Fibroblast of mammary gland (primary cell): ENCODE data around the gene STK38L.

ENCODE experiments used
- DNase-seq: peaks from one replicate; pipeline ENCODE4 v3.0.0-alpha.2; 2010; ENCODE audit warnings: low read depth
- H3K4me3 ChIP-seq: 2 replicates; pipeline ENCODE4 v1.5.1; 2011; ENCODE audit warnings: low read depth, mild to moderate bottlenecking, low read length, moderate library complexity; ENCODE audit not compliant: control insufficient read depth
- CTCF ChIP-seq: conservative IDR thresholded peaks from 2 replicates; pipeline ENCODE4 v1.5.1; 2011; ENCODE audit warnings: low read depth, low read length, inconsistent platforms; ENCODE audit not compliant: control insufficient read depth, insufficient read depth

STK38L gene

GRCh38 chr12:27243804-27244688 lies at the start of gene STK38L:
Gene STK38L, plus strand, starts transcription at chr12:27244286. Its CDS starts 53,435 bp downstream, at chr12:27297721.
- H3K4me3 ChIP-seq: peak within 1 kb of the TSS; percentile 86
- DNase-seq: peak; percentile 95
- TF ChIP-seq CTCF: peak; percentile 6

- no peak for DNase-seq
- TF ChIP-seq CTCF: no peak
- H3K4me3 ChIP-seq: no peak overlapping the region
These were observed 49.4 kb upstream of the STK38L start for GRCh38 chr12:27194644-27195043.

GRCh38 chr12:27198036-27198435 lies 46.0 kb upstream of the STK38L start:
- TF ChIP-seq CTCF: no peak
- peak; percentile 90 for DNase-seq
- H3K4me3 ChIP-seq: no peak overlapping the region

- no peak for TF ChIP-seq CTCF
- H3K4me3 ChIP-seq: no peak overlapping the region
- peak; percentile 27 for DNase-seq
These were observed 44.3 kb upstream of the STK38L start for GRCh38 chr12:27199638-27200300.

GRCh38 chr12:27201169-27201568 lies 42.9 kb upstream of the STK38L start:
- H3K4me3 ChIP-seq: no peak overlapping the region
- TF ChIP-seq CTCF: no peak
- DNase-seq: no peak

GRCh38 chr12:27206801-27207502 lies 37.1 kb upstream of the STK38L start:
- no peak for DNase-seq
- H3K4me3 ChIP-seq: no peak overlapping the region
- no peak for TF ChIP-seq CTCF
